Esophagus muscularis mucosa (tissue), 4 donors: Measurements from ENCODE around the gene ADNP.

Source experiments
- CTCF ChIP-seq, 3 experiments: fragments of 200-600 bp in 2 of 3; fragments of 450-650 bp in 1 of 3; sonication (generic) in 2 of 3; IDR thresholded peaks; one replicate each; pipeline ENCODE4 v1.5.1; 2017 to 2019; ENCODE audit warnings: antibody characterized with exemption in 3 of 3, mild to moderate bottlenecking in 2 of 3, moderate library complexity in 1 of 3
- EP300 ChIP-seq: sonication (generic); formaldehyde crosslinking; IDR thresholded peaks from one replicate; pipeline ENCODE4 v1.6.1; 2017; ENCODE audit warnings: antibody characterized with exemption
- POLR2A ChIP-seq: fragments of 450-650 bp; IDR thresholded peaks from one replicate; pipeline ENCODE4 v1.6.1; 2017; ENCODE audit warnings: antibody characterized with exemption, moderate library complexity, mild to moderate bottlenecking, low read depth
- POLR2AphosphoS5 ChIP-seq, 2 donors: sonication (generic); formaldehyde crosslinking; IDR thresholded peaks; one replicate each; pipeline ENCODE4 v1.6.1; 2017; ENCODE audit warnings: antibody characterized with exemption in 2 of 2

GRCh38 chr20:50874758-50875665 lies 56.2 kb downstream of the ADNP start:
- TF ChIP-seq CTCF (IDR thresholded peaks at IDR 0.05) (no peak), POLR2A (no peak), POLR2AphosphoS5 (IDR thresholded peaks at IDR 0.05) (no peak), EP300 (no peak)
